HepG2 (cell line): ENCODE data around the gene RNF123. TPM values are rescaled to one million over a fixed set of nuclear protein-coding genes. Genes with fewer than 3 reads are reported as not detected.

ENCODE experiments used
- BRD4 ChIP-seq: sonication (generic); formaldehyde crosslinking; IDR thresholded peaks from 2 replicates; pipeline ENCODE4 v1.4.0; 2020; ENCODE audit warnings: missing genetic modification reagents
- CSRNP1 ChIP-seq: sonication (generic); formaldehyde crosslinking; IDR thresholded peaks from 2 replicates; pipeline ENCODE4 v1.8.1; 2023; ENCODE audit warnings: mild to moderate bottlenecking, missing genetic modification reagents
- HMGXB3 ChIP-seq: sonication (generic); formaldehyde crosslinking; IDR thresholded peaks from 2 replicates; pipeline ENCODE4 v1.4.0; 2020; ENCODE audit warnings: missing genetic modification reagents, borderline replicate concordance
- MAFG ChIP-seq: sonication (generic); formaldehyde crosslinking; IDR thresholded peaks from 2 replicates; pipeline ENCODE4 v1.5.1; 2020; ENCODE audit warnings: mild to moderate bottlenecking, missing genetic modification reagents
- MBNL3 ChIP-seq: fragments of 250-450 bp; sonication (Bioruptor Pico); conservative IDR thresholded peaks from 2 replicates; pipeline ENCODE4 v1.8.0; 2022; ENCODE audit warnings: mild to moderate bottlenecking, inconsistent platforms
- NFIB ChIP-seq: sonication (generic); formaldehyde crosslinking; IDR thresholded peaks from 2 replicates; pipeline ENCODE4 v1.9.0; 2021; ENCODE audit warnings: missing genetic modification reagents, mild to moderate bottlenecking, borderline replicate concordance
- PHF5A ChIP-seq: IDR thresholded peaks from one replicate; pipeline ENCODE4 v1.6.1; 2018; ENCODE audit warnings: low read depth, missing genetic modification reagents; ENCODE audit not compliant: unreplicated experiment
- POLR2G ChIP-seq: fragments of 200-400 bp; formaldehyde crosslinking; IDR thresholded peaks from 2 replicates; pipeline ENCODE4 v1.6.1; 2018; ENCODE audit warnings: mild to moderate bottlenecking, low read depth, low read length, moderate library complexity
- SOX5 ChIP-seq: IDR thresholded peaks from 2 replicates; pipeline ENCODE4 v1.6.1; 2016; ENCODE audit warnings: borderline replicate concordance
- STAG1 ChIP-seq: sonication (generic); formaldehyde crosslinking; IDR thresholded peaks from 2 replicates; pipeline ENCODE4 v1.4.0; 2020; ENCODE audit warnings: missing genetic modification reagents
- ZBTB46 ChIP-seq: sonication (generic); formaldehyde crosslinking; IDR thresholded peaks from 2 replicates; pipeline ENCODE4 v1.4.0; 2020; ENCODE audit warnings: mild to moderate bottlenecking, missing genetic modification reagents, borderline replicate concordance
- ZHX1 ChIP-seq: sonication (generic); formaldehyde crosslinking; IDR thresholded peaks from 2 replicates; pipeline ENCODE4 v1.8.1; 2022; ENCODE audit warnings: low read depth, mild to moderate bottlenecking, missing genetic modification reagents
- ZIK1 ChIP-seq: sonication (generic); formaldehyde crosslinking; IDR thresholded peaks from 2 replicates; pipeline ENCODE4 v1.5.0; 2020; ENCODE audit warnings: mild to moderate bottlenecking, low read depth, missing genetic modification reagents, borderline replicate concordance
- ZNF232 ChIP-seq: sonication (generic); formaldehyde crosslinking; IDR thresholded peaks from 2 replicates; pipeline ENCODE4 v1.4.0; 2020; ENCODE audit warnings: missing genetic modification reagents, borderline replicate concordance
- ZNF256 ChIP-seq: sonication (generic); formaldehyde crosslinking; conservative IDR thresholded peaks from 2 replicates; pipeline ENCODE4 v1.4.0; 2020; ENCODE audit warnings: missing genetic modification reagents
- ZNF34 ChIP-seq: sonication (generic); formaldehyde crosslinking; IDR thresholded peaks from 2 replicates; pipeline ENCODE4 v1.4.0; 2020; ENCODE audit warnings: mild to moderate bottlenecking, missing genetic modification reagents, borderline replicate concordance
- ZNF350 ChIP-seq: sonication (generic); formaldehyde crosslinking; IDR thresholded peaks from 2 replicates; pipeline ENCODE4 v1.4.0; 2020; ENCODE audit warnings: mild to moderate bottlenecking, low read depth, missing genetic modification reagents, borderline replicate concordance
- ZNF543 ChIP-seq: sonication (generic); formaldehyde crosslinking; IDR thresholded peaks from 2 replicates; pipeline ENCODE4 v1.4.0; 2020; ENCODE audit warnings: mild to moderate bottlenecking, missing genetic modification reagents
- ZNF788 ChIP-seq: sonication (generic); formaldehyde crosslinking; IDR thresholded peaks from 2 replicates; pipeline ENCODE4 v1.5.0; 2020; ENCODE audit warnings: mild to moderate bottlenecking, missing genetic modification reagents, borderline replicate concordance
- polyA plus RNA-seq, 8 experiments: library from polyadenylated mRNA; depleted of rRNA in 3 of 8; stranded (reverse) in 7 of 8; unstranded in 1 of 8; fragments of >200 nt; fragmentation: Illumina TruSeq in 4 of 8; extraction: Trizol in 4 of 8; gene quantifications; 2 replicates each; pipeline versions ENCODE4 v1.2.1 to v1.2.3, GENCODE V29; 2011 to 2016; ENCODE audit warnings: low read depth in 4 of 8, missing spikeins in 1 of 8, mixed read lengths in 1 of 8; ENCODE audit not compliant: insufficient read depth in 1 of 8
- total RNA-seq, 5 experiments: library from RNA; depleted of rRNA; stranded (reverse); fragments of >200 nt; fragmentation: Illumina TruSeq; extraction: Trizol; gene quantifications; 2 replicates each; pipeline ENCODE4 v1.2.3, GENCODE V29; 2016; ENCODE audit warnings: low read depth in 1 of 5

Gene RNF123
- total and polyA plus RNA-seq, 2 of the 13 experiments (the other 11 are each of a cell fraction or from before 2014, with no cell fraction given), result 29.9 to 82.2 TPM

GRCh38 chr3:49673121-49673714, 16.1 kb upstream of the RNF123 start (continued):
- TF ChIP-seq SOX5 (CRISPR knock-in tag) (no peak), HMGXB3 (CRISPR knock-in tag) (peak; percentile 26; the same call in 1 of the 2 replicates), MBNL3 (CRISPR knock-in tag) (no peak), ZNF34 (no peak), ZIK1 (CRISPR knock-in tag) (no peak), CSRNP1 (CRISPR knock-in tag) (no peak; the same call in 1 of the 2 replicates), BRD4 (CRISPR knock-in tag) (no peak), MAFG (no peak), STAG1 (CRISPR knock-in tag) (no peak), NFIB (CRISPR knock-in tag) (no peak), ZNF232 (CRISPR knock-in tag) (peak; percentile 5; the same call in 1 of the 2 replicates), ZBTB46 (CRISPR knock-in tag) (no peak), ZHX1 (CRISPR knock-in tag) (0 out of 2 replicates have a peak, but pooled peaks have one; percentile 10), ZNF543 (CRISPR knock-in tag) (no peak), PHF5A (no peak), ZNF256 (CRISPR knock-in tag) (0 out of 2 replicates have a peak, but pooled peaks have one; percentile 5), POLR2G (peak; percentile 58; the same call in 1 of the 2 replicates), ZNF788 (CRISPR knock-in tag) (0 out of 2 replicates have a peak, but pooled peaks have one; percentile 71), ZNF350 (CRISPR knock-in tag) (peak; percentile 21; the same call in 1 of the 2 replicates)
